Kidney (tissue), 14 donors: ENCODE results near the gene HIVEP3. TPM values are rescaled to one million over a fixed set of nuclear protein-coding genes. Genes with fewer than 3 reads are reported as not detected.

Experiments
- DNase-seq, 5 donors: peaks; one replicate each; pipeline ENCODE4 v3.0.0-alpha.2; 2013 to 2020
- FAIRE-seq: peaks from 2 replicates; lab custom pipeline; 2012; peaks lifted over from hg19 to GRCh38; lab: Jason Lieb, UNC
- H3K27ac ChIP-seq, 2 donors: one replicate each; pipeline ENCODE4 v1.7.0; 2013; ENCODE audit warnings: low read depth in 2 of 2, low read length in 2 of 2, inconsistent platforms in 1 of 2
- H3K27me3 ChIP-seq: one replicate; pipeline ENCODE4 v1.7.1; 2013; ENCODE audit warnings: low read length, inconsistent platforms; ENCODE audit not compliant: control insufficient read depth, insufficient read depth
- H3K36me3 ChIP-seq, 3 donors: one replicate each; pipeline versions ENCODE4 v1.7.0 to v1.7.1; 2013; ENCODE audit warnings: low read length in 3 of 3, control low read depth in 1 of 3, inconsistent platforms in 1 of 3; ENCODE audit not compliant: insufficient read depth in 3 of 3, control insufficient read depth in 2 of 3
- H3K4me1 ChIP-seq, 3 donors: one replicate each; pipeline versions ENCODE4 v1.7.0 to v1.7.1; 2013; ENCODE audit warnings: low read length in 3 of 3, inconsistent platforms in 1 of 3, low read depth in 1 of 3; ENCODE audit not compliant: control insufficient read depth in 2 of 3, insufficient read depth in 2 of 3
- H3K4me3 ChIP-seq, 3 donors: one replicate each; pipeline versions ENCODE4 v1.7.0 to v1.8.1; 2013; ENCODE audit warnings: low read length in 3 of 3, control low read depth in 1 of 3, inconsistent platforms in 1 of 3
- H3K9ac ChIP-seq, 3 donors: one replicate each; pipeline versions ENCODE4 v1.7.0 to v1.7.1; 2013; ENCODE audit warnings: low read length in 3 of 3, control low read depth in 1 of 3, inconsistent platforms in 1 of 3
- H3K9me3 ChIP-seq, 3 donors: one replicate each; pipeline versions ENCODE4 v1.7.0 to v1.7.1; 2013; ENCODE audit warnings: low read length in 3 of 3, control low read depth in 1 of 3, inconsistent platforms in 1 of 3; ENCODE audit not compliant: control insufficient read depth in 2 of 3, insufficient read depth in 1 of 3
- intact Hi-C: fragments of 100-400 bp; cut with DNase I; formaldehyde crosslinking; loops from one replicate; pipeline ENCODE4 v1.11.1; 2022
- polyA plus RNA-seq: library from polyadenylated mRNA; stranded (reverse); fragments of 350-450 nt; fragmentation: Illumina TruSeq; extraction: RNeasy Lipid Tissue Mini Kit (QIAGEN cat#74804); gene quantifications from one replicate; pipeline ENCODE4 v1.2.3, GENCODE V29; 2014; ENCODE audit warnings: low read depth, low replicate concordance; ENCODE audit not compliant: insufficient read depth
- total RNA-seq: library from RNA; stranded (reverse); fragmentation: NEBNext Ultra II Directional; extraction: Animal tissue kit (Norgen Biotek cat#: 25700); gene quantifications from one replicate; pipeline ENCODE4 v1.2.1, GENCODE V29; 2021
- TF ChIP-seq, protein P1 (sequence below): IDR thresholded peaks from 3 replicates; pipeline ENCODE4 v1.5.1; 2012; ENCODE audit warnings: mild to moderate bottlenecking, moderate library complexity, borderline replicate concordance; ENCODE audit not compliant: insufficient read depth; ENCODE audit errors: extremely low read depth
- donor health status: control.
- donor health status: control.
- donor health status: control.
- donor health status: control.
- donor health status: control.
- donor health status: DM: yes; HTN: yes; CAD: no.
- donor health status: Normal renal cell carcinoma (clear cell type).

The HIVEP3 gene
- total and polyA plus RNA-seq, 2 donors from 2014 or later, result 3.5 to 11.0 TPM

DNA sequence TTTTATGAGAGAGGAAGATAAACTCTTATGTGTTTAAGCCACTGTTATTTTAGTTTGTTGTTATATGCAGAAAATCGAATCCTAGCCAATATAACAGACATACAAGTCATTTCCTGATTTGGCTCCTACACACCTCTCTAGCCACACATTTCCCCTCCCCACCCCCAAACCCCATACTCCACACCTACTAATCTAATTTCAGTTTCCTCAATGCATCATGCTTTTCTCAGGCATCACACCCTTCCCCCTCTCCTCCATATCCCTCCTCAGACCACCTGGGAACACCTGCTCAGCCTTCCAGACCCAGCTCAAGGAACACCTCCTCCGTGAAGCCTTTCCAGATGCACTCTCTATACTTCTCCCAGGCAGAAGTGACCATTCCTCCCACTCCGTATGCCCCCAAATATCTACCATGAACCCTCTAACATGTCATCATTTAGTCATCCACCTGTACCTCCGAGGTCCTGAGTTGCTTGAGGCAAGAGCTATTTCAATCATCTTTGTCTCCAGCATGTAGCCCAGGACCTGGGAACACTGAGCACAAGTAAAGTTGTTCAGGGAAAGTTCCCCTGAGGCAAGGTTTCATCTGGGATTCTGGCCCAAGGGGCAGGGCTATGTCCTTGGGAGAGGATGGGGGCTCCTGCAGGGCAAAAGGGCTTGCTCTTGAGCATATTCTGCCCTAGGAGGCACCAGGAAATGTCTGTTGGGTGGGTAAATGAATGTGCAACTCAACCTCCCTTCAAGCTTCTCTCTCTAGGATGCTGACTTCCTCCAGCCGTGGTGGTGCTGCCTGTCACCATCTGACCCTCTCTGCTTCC, 126.8 kb downstream of the HIVEP3 start:
- Histone ChIP-seq H3K4me1 (no peaks in the 10 kb centered on the region), H3K9ac (no peak overlapping the region), H3K36me3 (no peaks in the 10 kb centered on the region), H3K27ac (no peak overlapping the region), H3K4me3 (no peak overlapping the region), H3K27me3 (no peaks in the 10 kb centered on the region), H3K9me3 (no peaks in the 10 kb centered on the region)
- DNase-seq, result no peak
- intact Hi-C loops, result no loop called here
- FAIRE-seq, result no peak
- TF ChIP-seq, protein P1, sequence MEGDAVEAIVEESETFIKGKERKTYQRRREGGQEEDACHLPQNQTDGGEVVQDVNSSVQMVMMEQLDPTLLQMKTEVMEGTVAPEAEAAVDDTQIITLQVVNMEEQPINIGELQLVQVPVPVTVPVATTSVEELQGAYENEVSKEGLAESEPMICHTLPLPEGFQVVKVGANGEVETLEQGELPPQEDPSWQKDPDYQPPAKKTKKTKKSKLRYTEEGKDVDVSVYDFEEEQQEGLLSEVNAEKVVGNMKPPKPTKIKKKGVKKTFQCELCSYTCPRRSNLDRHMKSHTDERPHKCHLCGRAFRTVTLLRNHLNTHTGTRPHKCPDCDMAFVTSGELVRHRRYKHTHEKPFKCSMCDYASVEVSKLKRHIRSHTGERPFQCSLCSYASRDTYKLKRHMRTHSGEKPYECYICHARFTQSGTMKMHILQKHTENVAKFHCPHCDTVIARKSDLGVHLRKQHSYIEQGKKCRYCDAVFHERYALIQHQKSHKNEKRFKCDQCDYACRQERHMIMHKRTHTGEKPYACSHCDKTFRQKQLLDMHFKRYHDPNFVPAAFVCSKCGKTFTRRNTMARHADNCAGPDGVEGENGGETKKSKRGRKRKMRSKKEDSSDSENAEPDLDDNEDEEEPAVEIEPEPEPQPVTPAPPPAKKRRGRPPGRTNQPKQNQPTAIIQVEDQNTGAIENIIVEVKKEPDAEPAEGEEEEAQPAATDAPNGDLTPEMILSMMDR, result no peak

DNA sequence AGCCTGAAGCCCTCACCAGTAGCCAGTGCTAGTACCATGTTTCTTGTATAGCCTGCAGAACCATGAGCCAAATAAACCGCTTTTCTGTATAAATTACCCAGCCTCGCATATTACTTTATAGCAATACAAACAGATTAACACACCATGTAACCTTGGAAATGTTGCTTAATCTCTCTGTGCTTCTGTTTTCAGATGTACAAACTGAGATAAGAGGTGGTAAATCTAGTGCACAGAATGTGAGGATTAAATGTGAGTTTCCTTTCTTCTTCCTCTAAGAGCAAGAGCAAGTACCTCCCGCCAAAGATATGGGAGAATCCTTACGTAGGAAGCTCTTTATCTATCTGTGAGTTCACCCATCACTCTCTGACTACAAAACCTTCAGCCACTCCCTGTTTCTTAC, 128.4 kb downstream of the HIVEP3 start:
- H3K27me3 ChIP-seq, result no peaks in the 10 kb centered on the region
- no peak overlapping the region for H3K27ac ChIP-seq
- no peak overlapping the region for H3K4me3 ChIP-seq
- no peak overlapping the region for H3K9ac ChIP-seq
- DNase-seq (no peak), FAIRE-seq (no peak)
- H3K4me1 ChIP-seq, result no peaks in the 10 kb centered on the region
- intact Hi-C loops, result no loop called here
- H3K36me3 ChIP-seq, result no peaks in the 10 kb centered on the region
- no peaks in the 10 kb centered on the region for H3K9me3 ChIP-seq
- TF ChIP-seq, protein P1, result no peak

DNA sequence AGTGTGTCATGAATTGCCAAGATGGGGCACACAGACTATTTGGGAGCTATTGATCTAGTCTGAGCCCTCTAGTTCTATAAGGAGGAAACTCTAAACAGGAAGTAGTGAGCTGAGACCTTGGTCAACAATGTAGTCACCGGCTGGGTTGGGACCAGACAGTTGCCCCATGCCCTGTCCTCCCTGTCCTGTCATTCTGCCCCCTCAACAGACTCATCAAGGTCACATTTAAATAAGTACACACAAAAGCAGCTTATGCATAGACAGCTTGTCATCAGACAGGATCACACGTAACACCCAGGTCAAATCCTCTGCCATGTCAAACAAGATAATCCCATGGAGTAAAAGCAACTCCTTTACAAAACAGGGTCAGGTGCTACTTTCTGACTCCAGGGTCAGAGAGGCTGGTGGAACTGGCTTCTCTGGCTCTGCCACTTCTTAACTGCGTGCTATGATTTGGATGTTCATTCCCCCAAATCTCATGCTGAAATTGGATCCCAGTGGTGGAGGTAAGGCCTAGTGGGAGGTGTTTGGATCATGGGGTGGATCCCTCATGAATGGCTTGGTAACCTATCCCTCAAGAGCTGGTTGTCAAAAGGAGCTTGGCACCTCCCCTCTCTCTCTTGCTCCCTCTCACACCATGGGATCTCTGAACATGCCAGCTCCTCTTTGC, 128.9 kb downstream of the HIVEP3 start:
- FAIRE-seq, result no peak

More for the DNA sequence above, 128.9 kb downstream of the HIVEP3 start:
- TF ChIP-seq, protein P1, result no peak
- H3K4me3 ChIP-seq, result no peak overlapping the region
- no peaks in the 10 kb centered on the region for H3K27me3 ChIP-seq
- H3K27ac ChIP-seq, result no peak overlapping the region
- H3K4me1 ChIP-seq, result no peaks in the 10 kb centered on the region
- H3K9me3 ChIP-seq, result no peaks in the 10 kb centered on the region
- no peak overlapping the region for H3K9ac ChIP-seq
- DNase-seq, result no peak
- H3K36me3 ChIP-seq, result no peaks in the 10 kb centered on the region
- intact Hi-C loops, result no loop called here
